Activated CD8-positive, alpha-beta memory T cell treated with anti-CD3 and anti-CD28 coated beads for 36 hours (primary cell): ENCODE measurements around the gene SLC25A52. TPM values are rescaled to one million over a fixed set of nuclear protein-coding genes. Genes with fewer than 3 reads are reported as not detected.

Experiments used
- total RNA-seq, 2 experiments: library from RNA; stranded (reverse); gene quantifications; one replicate each; pipeline ENCODE4 v1.2.3, GENCODE V29; 2021

The SLC25A52 gene
- total RNA-seq, 2 experiments from 2014 or later = not detected

Other genes with a start within 250 kb of the SLC25A52 start
- not detected for gene TTR, start 169.0 kb downstream of the SLC25A52 start, total RNA-seq
- gene B4GALT6, start 76.3 kb downstream of the SLC25A52 start, total RNA-seq = 1 to 10 TPM; 3.8 to 4.3 TPM
- gene TRAPPC8, start 182.2 kb upstream of the SLC25A52 start, total RNA-seq = 10 to 100 TPM; 28.7 to 29.0 TPM